ENCODE measurements around the gene BMP2K.

- TF ChIP-seq ESRRG (CRISPR knock-in tag; IDR thresholded peaks at IDR 0.05) (no peak), ZFP3 (CRISPR knock-in tag; IDR thresholded peaks at IDR 0.05) (no peak), ISL1 (CRISPR knock-in tag; IDR thresholded peaks at IDR 0.05) (no peak)
Observed at GRCh38 chr4:78824001-78824400, 47.9 kb downstream of the BMP2K start.

All from SK-N-SH treated with all-trans-retinoic acid at 6 μM for 48 hours (cell line).